Measurements from ENCODE around the gene MAGOH.
"Not testable (repeated sequence)": the region's sequence is repeated elsewhere in the genome, so short reads cannot be mapped to it uniquely, and the experiment has no call there.

MAGOH gene

GRCh38 chr1:53219711-53220110, 18.6 kb downstream of the MAGOH start:
- no peak for DNase-seq

- DNase-seq: no peak
Measured at GRCh38 chr1:53218201-53218600, 20.1 kb downstream of the MAGOH start.

- no peak for DNase-seq
Measured at GRCh38 chr1:53214376-53214940, 23.9 kb downstream of the MAGOH start.

GRCh38 chr1:53210954-53211353, 27.4 kb downstream of the MAGOH start:
- no peak for DNase-seq

GRCh38 chr1:53210352-53210751, 28.0 kb downstream of the MAGOH start:
- DNase-seq: no peak

GRCh38 chr1:53207726-53208125, 30.6 kb downstream of the MAGOH start:
- DNase-seq: no peak

GRCh38 chr1:53206735-53207379, 31.5 kb downstream of the MAGOH start:
- DNase-seq: peak; percentile 9

GRCh38 chr1:53206083-53206685, 32.1 kb downstream of the MAGOH start:
- DNase-seq: peak; percentile 19

- DNase-seq: peak; percentile 13
Measured at GRCh38 chr1:53205496-53205895, 32.8 kb downstream of the MAGOH start.

- no peak for DNase-seq
Measured at GRCh38 chr1:53203466-53203865, 34.9 kb downstream of the MAGOH start.

- DNase-seq: no peak
Measured at GRCh38 chr1:53198241-53198651, 40.1 kb downstream of the MAGOH start.

- DNase-seq: no peak
Measured at GRCh38 chr1:53197291-53198200, 40.8 kb downstream of the MAGOH start.

GRCh38 chr1:53196485-53197290, 41.6 kb downstream of the MAGOH start, which contains the start of gene CPT2:
TSS of gene CPT2 (plus strand) at chr1:53196824. CDS start at chr1:53196944, 120 bp downstream.
- peak; percentile 94 for DNase-seq

GRCh38 chr1:53196017-53196484, 42.3 kb downstream of the MAGOH start:
- no peak for DNase-seq

GRCh38 chr1:53195246-53196016, 42.9 kb downstream of the MAGOH start:
- no peak for DNase-seq

- DNase-seq: no peak
Measured at GRCh38 chr1:53190210-53190611, 48.1 kb downstream of the MAGOH start.

GRCh38 chr1:53189061-53189460, 49.3 kb downstream of the MAGOH start:
- DNase-seq: no peak

GRCh38 chr1:53188099-53188498, 50.2 kb downstream of the MAGOH start:
- DNase-seq: no peak

GRCh38 chr1:53187401-53187800, 50.9 kb downstream of the MAGOH start:
- DNase-seq: no peak

GRCh38 chr1:53186533-53186932, 51.8 kb downstream of the MAGOH start:
- no peak for DNase-seq

GRCh38 chr1:53185955-53186297, 52.4 kb downstream of the MAGOH start:
- not testable (repeated sequence) for DNase-seq
